GM11168 (cell line): ENCODE results near the gene TRIOBP.
"Not testable (repeated sequence)": the region's sequence is repeated elsewhere in the genome, so short reads cannot be mapped to it uniquely, and the experiment has no call there.

ENCODE experiments used
- in situ Hi-C: fragments of 300-500 bp; cut with MboI; formaldehyde crosslinking; loops from one replicate; pipeline ENCODE4 v1.12.0; 2022; ENCODE audit warnings: low sequenced_read_pairs; ENCODE audit not compliant: unreplicated experiment

Gene TRIOBP

DNA sequence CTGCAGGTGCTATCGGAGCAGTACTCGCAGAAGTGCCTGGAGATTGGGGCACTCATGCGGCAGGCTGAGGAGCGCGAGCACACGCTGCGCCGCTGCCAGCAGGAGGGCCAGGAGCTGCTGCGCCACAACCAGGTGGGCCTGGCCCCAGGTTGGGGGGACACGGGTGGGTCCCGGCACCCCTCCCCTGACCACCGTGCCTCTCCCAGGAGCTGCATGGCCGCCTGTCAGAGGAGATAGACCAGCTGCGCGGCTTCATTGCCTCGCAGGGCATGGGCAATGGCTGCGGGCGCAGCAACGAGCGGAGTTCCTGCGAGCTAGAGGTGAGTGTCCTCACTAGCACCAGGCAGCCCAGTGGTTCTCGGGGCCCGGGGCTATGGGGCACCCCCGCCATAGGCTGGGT is 72.2 kb downstream of the TRIOBP start:
- in situ Hi-C loops = no loop called here

- in situ Hi-C loops = no loop called here
Observed at GRCh38 chr22:37771081-37771480, 74.2 kb downstream of the TRIOBP start.

- in situ Hi-C loops = no loop called here
Observed at GRCh38 chr22:37771702-37772427, 75.0 kb downstream of the TRIOBP start.

DNA sequence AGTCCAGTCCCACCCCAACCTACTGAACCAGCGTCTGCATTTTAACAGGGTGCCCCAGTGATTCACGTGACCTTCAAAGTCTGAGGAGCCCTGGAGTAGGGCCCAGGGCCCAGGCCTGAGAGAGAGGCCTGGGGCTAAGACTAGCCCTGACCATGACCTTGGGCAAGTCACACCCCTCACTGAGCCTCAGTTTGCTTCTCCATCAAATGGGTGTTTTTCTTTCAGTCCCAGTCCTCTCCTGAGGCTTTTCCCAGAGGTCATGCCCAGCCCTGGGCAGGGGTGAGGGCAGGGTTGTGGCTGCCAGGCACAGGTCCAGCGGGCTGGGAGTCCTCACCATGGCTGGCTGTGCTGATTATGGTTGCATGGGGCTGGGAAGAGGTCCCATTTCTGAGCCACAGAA is 77.9 kb downstream of the TRIOBP start:
- in situ Hi-C loops = no loop called here

DNA sequence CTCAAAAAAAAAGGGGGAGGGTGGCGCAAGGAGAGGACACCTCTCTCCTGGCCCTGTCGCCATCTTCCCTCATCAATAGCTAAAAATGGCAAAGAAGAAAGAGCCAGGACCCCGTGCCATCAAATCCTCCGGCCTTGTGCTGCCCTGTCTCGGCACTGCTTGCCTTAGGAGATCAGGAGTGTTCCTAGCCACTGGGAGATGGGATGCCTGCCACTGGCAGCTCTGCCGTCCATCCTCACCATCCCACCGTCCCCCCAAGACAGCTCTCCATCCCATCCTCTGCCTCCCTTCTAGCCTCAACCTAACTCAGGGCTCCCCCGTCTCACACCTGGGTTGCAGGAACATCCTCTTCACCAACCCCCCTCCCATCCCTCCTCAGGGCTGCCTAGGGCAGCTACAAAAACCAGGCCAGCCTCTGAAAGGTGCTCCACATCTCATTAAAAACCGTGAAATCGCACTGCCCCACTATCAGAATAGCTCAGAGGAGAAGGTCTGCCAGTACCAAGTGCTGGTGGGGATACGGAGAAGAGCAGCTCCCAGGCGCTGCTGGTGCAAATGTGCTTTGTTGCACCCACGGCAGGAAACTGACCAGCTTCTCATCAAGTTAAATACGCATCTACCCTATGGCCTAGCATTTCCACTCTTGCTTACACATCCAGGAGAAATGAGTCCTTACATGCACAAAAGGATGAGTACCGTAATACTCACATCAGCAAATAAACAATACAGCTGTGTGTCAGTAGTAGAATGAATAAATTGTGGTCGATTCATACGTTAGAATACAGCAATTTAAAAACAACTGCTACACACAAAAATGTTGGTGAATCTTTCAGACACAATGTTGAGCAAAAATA is 79.2 kb downstream of the TRIOBP start:
- in situ Hi-C loops = no loop called here

DNA sequence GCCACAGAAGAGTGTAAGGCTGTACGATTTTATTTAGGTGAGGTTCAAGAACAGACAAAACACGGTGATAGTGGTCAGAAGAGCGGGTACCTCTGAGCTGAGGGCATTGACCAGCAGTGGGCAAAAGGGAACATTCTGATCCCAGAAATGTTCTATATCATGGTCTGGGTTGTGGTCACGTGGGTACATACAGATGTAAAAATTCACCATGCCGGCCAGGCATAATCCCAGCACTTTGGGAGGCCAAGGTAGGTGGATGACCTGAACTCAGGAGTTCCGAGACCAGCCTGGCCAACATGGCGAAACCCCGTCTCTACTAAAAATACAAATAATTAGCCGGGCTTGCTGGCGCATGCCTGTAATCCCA is 79.8 kb downstream of the TRIOBP start:
- in situ Hi-C loops = no loop called here

GRCh38 chr22:37777122-37777687 is 80.4 kb downstream of the TRIOBP start:
- in situ Hi-C loops = no loop called here

DNA sequence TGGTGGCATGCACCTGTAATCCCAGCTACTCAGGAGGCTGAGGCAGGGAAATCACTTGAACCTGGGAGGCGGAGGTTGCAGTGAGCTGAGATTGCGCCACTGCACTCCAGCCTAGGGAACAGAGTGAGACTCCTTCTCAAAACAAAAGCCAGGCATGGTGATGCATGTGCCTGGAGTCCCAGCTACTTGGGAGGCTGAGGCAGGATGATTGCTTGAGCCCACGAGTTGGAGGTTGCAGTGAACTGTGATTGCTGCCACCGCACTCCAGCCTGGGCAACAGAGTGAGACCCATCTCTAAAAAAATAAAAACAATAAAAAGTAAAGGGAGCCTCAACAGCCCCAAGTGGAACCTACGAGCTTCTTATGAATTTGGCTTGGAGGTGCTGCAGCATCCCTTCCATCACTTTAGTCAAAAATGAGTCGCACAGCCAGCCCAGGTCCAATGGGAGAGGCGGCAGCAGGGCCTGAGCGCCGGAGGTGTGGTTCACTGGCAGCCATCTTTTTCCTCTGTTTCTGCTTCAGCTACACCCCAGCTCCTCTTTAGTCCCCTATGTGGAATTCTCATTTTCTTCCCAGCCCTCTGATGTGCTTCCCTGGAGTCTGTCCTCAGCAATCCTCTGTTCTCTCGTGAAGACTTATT is 81.6 kb downstream of the TRIOBP start:
- in situ Hi-C loops = no loop called here

- in situ Hi-C loops = no loop called here
Observed at GRCh38 chr22:37781434-37782059, 84.7 kb downstream of the TRIOBP start.

DNA sequence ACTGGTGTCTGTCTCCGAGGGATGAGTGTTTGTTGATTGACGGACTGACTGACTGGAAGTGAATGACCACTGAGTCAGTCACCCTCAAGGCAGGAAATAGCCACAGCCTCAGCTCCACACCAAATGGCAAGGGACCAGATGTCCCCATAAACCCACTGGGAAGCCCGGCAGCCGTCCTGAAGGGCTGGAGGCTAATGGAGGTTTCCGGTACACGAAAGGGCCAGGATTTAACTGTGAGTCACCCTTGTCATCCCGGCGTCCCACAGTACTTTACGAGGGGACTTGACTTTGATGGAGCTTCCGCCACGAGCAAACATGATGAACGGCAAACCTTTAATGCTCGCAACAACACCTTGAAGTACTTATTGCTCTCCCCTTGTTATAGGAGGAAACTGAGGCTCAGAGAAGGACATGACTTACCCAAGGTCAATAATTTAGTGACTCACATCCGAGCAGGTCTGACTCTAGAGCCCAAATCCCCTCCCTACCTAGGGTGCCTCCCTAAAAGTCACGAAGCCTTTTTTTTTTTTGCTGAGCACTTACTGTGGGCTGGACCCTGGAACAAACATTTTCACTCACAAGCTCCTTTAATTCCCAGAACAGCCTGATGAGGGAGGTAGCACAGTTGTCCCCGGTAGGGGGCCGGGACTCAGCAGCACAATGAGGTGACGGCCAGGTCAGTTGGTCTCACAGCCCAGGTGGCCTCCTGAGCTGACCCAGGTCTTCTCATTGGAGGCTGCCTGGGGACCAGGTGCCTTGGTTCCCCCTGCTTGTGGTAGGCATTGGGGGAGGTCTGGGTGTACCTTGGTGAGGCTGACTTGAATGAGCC is 85.7 kb downstream of the TRIOBP start:
- in situ Hi-C loops = no loop called here

- in situ Hi-C loops = no loop called here
Observed at GRCh38 chr22:37784829-37785495, 88.1 kb downstream of the TRIOBP start.

- in situ Hi-C loops = no loop called here
Observed at GRCh38 chr22:37790234-37790633, 93.4 kb downstream of the TRIOBP start.

- in situ Hi-C loops = no loop called here
Observed at GRCh38 chr22:37792494-37792893, 95.6 kb downstream of the TRIOBP start.

DNA sequence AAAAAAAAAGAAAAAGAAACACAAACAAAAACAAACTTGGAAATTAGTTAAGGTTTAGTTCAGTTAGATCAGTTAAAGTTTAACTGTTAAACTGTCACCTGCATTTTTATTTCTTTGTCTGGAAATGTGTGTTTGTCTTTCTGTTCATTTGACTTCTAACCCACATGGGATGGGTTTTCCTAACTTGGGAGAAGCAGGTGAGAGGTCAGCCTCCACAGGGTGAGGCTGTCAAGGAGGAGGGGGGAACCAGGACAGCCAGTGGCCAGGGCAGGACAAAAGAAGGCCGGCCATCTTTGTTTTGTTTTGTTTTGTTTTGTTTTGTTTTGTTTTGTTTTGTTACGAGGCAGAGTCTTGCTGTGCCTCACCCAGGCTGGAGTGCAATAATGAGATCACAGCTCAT is 97.5 kb downstream of the TRIOBP start:
- in situ Hi-C loops = no loop called here

- in situ Hi-C loops = no loop called here
Observed at GRCh38 chr22:37796079-37796478, 99.2 kb downstream of the TRIOBP start.

DNA sequence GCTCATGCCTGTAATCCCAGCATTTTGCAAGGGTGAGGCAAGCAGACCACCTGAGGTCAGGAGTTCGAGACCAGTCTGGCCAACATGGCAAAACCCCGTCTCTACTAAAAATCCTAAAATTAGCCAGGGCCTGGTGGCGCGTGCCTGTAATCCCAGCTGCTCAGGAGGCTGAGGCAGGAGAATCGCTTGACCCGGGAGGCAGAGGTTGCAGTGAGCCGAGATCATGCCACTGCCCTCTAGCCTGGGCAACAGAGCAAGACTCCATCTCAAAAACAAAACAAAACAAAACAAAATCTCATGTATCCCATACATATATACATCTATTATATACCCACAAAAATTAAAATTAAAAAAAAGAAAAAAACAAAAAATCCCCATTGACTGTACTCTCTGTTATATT is 100.4 kb downstream of the TRIOBP start:
- in situ Hi-C loops = not testable (repeated sequence)

DNA sequence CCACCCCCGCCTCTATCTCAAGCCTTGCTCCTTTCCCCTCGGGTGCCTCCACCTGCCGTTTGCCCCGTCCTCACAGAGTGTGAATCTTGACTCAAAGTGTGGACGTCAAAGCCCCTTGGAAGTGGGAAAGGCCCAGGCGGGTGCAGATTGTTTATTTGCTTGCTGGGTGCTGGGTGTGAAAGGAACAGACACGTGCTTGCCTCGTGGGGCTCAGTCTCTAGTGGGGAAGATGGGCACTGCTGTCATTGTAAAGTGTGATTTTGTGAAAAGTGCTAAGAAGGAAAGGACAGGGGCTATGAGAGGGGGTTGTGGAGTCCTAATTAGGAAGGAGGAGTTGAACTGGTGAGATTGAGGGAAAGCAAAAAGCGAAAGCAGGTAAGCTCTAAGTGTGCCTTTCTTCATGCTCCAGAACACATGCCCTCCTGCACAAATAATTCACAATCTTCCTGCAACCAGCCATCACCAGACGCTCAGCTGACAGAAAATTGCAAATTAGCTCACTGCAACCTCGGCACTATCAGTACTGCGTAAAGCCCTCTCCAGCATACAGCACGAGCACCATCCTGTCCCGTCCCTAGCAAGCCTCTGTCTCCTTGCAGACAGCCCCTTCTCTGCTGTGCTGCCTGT is 101.1 kb downstream of the TRIOBP start:
- in situ Hi-C loops = no loop called here

- in situ Hi-C loops = not testable (repeated sequence)
Observed at GRCh38 chr22:37799979-37800378, 103.1 kb downstream of the TRIOBP start.

DNA sequence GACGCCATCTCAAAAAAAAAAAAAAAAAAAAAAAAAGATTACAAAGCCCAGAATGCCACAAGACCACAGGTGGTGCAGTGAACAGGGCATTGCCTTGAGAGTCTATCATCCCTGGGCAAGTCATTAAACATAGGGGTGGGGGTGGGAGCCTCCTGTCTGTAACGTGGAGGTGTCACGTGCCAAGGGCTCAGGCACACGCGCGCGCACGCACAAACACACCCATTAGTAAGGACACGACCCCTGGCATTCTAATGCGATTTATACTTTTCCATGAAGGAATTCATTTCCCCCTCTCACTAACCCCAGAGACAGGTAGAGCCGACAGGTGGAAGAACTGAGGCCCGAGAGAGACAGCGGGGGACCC is 105.1 kb downstream of the TRIOBP start:
- in situ Hi-C loops = no loop called here
